NCI-H2171 (cell line): ENCODE data around the gene DTX2.
"Not testable (repeated sequence)": the region's sequence is repeated elsewhere in the genome, so short reads cannot be mapped to it uniquely, and the experiment has no call there.

ENCODE experiments used
- DNase-seq: peaks from one replicate; lab custom pipeline; 2025; lab: John Stamatoyannopoulos, UW

The DTX2 gene

GRCh38 chr7:76487969-76488368 is 26.5 kb downstream of the DTX2 start:
- not testable (repeated sequence) for DNase-seq

- not testable (repeated sequence) for DNase-seq
Measured at GRCh38 chr7:76492139-76492538, 30.6 kb downstream of the DTX2 start.

- DNase-seq: not testable (repeated sequence)
Measured at GRCh38 chr7:76495717-76496116, 34.2 kb downstream of the DTX2 start.

GRCh38 chr7:76497918-76498582 is 36.5 kb downstream of the DTX2 start:
- not testable (repeated sequence) for DNase-seq

- not testable (repeated sequence) for DNase-seq
Measured at GRCh38 chr7:76498583-76499200, 37.2 kb downstream of the DTX2 start.

GRCh38 chr7:76499201-76499923 is 37.9 kb downstream of the DTX2 start:
- not testable (repeated sequence) for DNase-seq

GRCh38 chr7:76499924-76500241 is 38.4 kb downstream of the DTX2 start:
- DNase-seq: not testable (repeated sequence)

- DNase-seq: not testable (repeated sequence)
Measured at GRCh38 chr7:76502224-76502623, 40.7 kb downstream of the DTX2 start.

- not testable (repeated sequence) for DNase-seq
Measured at GRCh38 chr7:76502836-76503235, 41.3 kb downstream of the DTX2 start.

- DNase-seq: not testable (repeated sequence)
Measured at GRCh38 chr7:76503244-76503643, 41.7 kb downstream of the DTX2 start.

- not testable (repeated sequence) for DNase-seq
Measured at GRCh38 chr7:76504351-76505167, 43.0 kb downstream of the DTX2 start.

GRCh38 chr7:76505168-76506080 is 43.9 kb downstream of the DTX2 start:
- DNase-seq: no peak

GRCh38 chr7:76506081-76506440 is 44.6 kb downstream of the DTX2 start:
- no peak for DNase-seq

GRCh38 chr7:76506643-76507042 is 45.1 kb downstream of the DTX2 start:
- not testable (repeated sequence) for DNase-seq

- DNase-seq: no peak
Measured at GRCh38 chr7:76507723-76508406, 46.4 kb downstream of the DTX2 start.

GRCh38 chr7:76509931-76510877 is 48.7 kb downstream of the DTX2 start, which contains the start of gene UPK3B:
Gene UPK3B, plus strand, starts transcription at chr7:76510552. Its CDS starts 101 bp downstream, at chr7:76510653.
- DNase-seq: no peak

- not testable (repeated sequence) for DNase-seq
Measured at GRCh38 chr7:76511200-76511910, 49.8 kb downstream of the DTX2 start.
